Measurements from ENCODE around the gene CRYBA4.

The CRYBA4 gene

GRCh38 chr22:26621663-26622062 is at the start of gene CRYBA4:
TSS of gene CRYBA4 (plus strand) at chr22:26621963. CDS start at chr22:26622597, 634 bp downstream.
- no peak for DNase-seq (ENCODE audit: low spot score)

GRCh38 chr22:26573026-26573662 is 48.6 kb upstream of the CRYBA4 start:
- DNase-seq (ENCODE audit: low spot score): no peak

GRCh38 chr22:26574001-26574723 is 47.6 kb upstream of the CRYBA4 start:
- no peak for DNase-seq (ENCODE audit: low spot score)

- no peak for DNase-seq (ENCODE audit: low spot score)
Measured at GRCh38 chr22:26576026-26576680, 45.6 kb upstream of the CRYBA4 start.

DNA sequence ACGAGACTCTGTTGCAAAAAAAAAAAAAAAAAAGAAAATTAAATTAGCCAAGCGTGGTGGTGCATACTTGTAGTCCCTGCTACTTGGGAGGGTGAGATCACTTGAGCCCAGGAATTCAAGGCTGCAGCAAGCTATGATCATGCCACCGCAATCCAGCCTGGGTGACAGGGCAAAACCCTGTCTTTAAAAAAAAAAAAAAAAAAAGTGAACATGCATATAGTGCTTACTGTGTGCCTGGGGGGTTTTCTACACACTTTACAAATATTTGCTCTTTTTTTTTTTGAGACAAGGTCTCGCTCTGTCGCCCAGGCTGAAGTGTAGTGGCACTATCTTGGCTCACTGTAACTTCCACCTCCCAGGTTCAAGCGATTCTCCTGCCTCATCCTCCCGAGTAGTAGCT is 44.7 kb upstream of the CRYBA4 start:
- DNase-seq (ENCODE audit: low spot score): no peak

DNA sequence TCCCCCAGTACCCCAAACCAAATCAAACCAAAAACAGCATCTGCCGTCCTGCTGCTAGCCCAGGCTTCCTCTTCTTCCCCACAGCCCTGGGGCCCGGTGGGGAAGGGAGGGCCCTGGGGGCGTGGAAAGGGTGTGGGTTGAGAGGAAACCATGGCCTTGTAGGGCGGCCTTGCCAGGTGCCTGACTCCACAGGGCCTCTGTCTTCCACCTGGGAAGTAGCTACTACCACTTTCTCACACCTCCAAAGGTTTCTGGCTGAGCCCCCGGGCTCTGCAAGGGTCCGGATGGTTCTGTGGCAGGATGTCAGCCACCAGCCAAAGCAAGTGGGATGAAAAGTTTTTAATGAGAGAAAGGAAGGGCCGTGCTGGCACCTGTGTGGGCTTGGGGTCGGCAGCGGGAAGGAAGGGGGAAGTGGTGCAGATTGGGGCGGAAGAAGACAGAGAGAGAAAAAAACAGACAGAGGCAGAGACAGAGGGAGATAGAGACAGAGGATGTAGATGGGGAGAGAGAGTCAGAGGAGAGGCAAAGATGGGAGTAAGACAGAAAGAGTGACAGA is 42.4 kb upstream of the CRYBA4 start:
- DNase-seq (ENCODE audit: low spot score): no peak

GRCh38 chr22:26580240-26580962 is 41.4 kb upstream of the CRYBA4 start:
- DNase-seq (ENCODE audit: low spot score): no peak

GRCh38 chr22:26581026-26581425 is 40.7 kb upstream of the CRYBA4 start:
- DNase-seq (ENCODE audit: low spot score): no peak

GRCh38 chr22:26581633-26582168 is 40.1 kb upstream of the CRYBA4 start:
- no peak for DNase-seq (ENCODE audit: low spot score)

DNA sequence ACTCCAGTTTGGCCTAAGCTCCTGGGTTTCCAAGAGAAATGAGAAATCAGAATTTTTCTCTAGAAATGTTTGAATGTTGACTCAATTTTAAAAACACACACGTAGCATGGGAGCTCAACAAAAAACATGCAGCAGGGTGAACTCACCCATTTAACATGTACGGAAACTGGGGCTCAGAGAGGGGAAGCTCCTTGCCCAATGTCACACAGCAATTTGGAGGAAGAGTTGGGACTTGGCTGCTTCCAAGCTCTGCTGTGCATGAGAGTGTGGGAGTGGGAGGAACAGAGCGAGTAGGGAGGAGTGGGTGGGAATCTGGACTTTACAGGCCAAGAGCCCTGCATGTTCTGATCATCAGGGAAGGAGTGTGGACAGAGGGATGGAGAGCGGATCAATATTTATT is 37.8 kb upstream of the CRYBA4 start:
- no peak for DNase-seq (ENCODE audit: low spot score)

DNA sequence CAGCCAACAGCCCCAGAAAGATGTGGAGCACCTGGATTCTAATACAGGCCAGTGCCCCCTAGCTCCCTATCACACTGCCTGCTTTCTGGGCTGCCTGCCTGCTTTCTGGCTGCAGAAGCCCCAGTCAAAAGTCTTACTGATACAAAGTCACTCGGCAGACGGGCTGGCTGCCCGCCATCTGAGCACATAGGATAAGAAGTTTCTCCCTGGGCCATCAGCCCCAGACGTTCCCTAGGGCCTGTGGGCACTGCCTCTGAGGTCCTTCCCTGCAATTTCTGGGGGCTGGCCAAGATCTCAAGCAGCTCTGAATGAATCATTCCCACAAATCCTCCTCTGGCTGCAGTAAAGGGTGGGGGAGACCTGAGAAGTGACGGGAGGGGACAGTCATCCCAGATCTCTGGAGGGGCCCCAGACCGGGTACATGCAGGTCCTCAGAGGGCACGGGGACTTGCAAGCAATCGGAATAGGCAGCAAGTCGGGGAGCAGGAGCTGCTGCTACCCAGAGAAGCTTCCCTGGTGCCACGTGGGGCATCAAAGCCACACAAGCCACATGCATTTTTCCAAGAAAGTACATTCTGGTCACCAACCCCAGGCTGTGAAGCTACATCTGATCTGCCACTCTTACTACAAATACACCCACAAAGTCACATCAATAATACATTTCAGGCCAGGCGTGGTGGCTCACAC is 36.5 kb upstream of the CRYBA4 start:
- no peak for DNase-seq (ENCODE audit: low spot score)

- DNase-seq (ENCODE audit: low spot score): no peak
Measured at GRCh38 chr22:26586556-26587325, 35.0 kb upstream of the CRYBA4 start.

- no peak for DNase-seq (ENCODE audit: low spot score)
Measured at GRCh38 chr22:26587991-26588613, 33.7 kb upstream of the CRYBA4 start.

GRCh38 chr22:26588729-26589366 is 32.9 kb upstream of the CRYBA4 start:
- no peak for DNase-seq (ENCODE audit: low spot score)

DNA sequence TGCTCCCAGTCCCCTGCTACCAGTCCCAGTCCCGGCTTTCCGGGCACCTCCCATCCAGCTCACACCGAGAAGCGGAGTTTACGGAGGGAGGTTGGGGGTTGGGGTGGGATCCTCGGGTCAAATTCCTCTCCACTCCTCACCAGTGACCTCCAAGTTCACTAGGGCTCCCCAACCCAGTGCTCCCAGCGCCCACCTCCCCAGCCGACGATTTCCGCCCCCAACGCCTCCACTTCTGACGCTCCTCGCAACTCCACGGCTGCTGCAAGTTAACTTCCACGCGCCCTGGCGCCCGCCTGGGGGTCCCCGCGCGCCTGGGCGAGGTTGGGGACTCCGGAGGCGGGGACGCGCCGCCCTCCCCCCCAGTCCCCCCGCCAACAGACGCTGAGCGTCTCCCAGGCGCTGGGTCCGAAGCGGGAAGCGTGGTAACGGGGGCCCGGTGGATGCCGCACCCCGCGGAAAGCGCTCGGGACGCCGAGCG is 32.4 kb upstream of the CRYBA4 start:
- DNase-seq (ENCODE audit: low spot score): no peak

GRCh38 chr22:26589845-26590736 is 31.7 kb upstream of the CRYBA4 start, which contains the start of gene TPST2:
TSS of gene TPST2 (minus strand) at chr22:26590132. CDS start at chr22:26541630, 48,502 bp downstream.
- peak; percentile 94 for DNase-seq (ENCODE audit: low spot score)

DNA sequence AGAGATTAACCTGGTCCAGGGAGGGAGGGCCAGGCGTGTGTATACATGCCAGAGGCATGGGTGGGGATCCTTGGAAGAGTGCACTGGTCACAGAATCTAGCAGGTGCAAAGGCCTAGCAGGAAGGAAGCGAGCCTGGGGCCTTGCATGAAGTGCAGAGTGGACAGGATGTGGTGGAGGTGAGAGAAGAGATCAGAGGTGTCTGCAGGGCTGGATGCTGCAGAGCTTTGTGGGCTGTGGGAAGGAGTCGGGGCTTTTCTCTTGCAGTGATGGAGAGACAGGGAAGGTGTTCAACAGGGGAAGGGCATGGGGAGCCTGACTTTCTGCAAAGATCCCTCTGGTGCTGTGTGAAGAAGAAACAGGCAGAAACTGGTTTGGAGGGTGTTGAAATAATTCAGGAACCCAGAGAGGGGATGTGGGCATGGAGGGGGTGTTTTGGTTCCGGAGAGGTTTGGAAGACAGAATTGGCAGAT is 29.3 kb upstream of the CRYBA4 start:
- no peak for DNase-seq (ENCODE audit: low spot score)

GRCh38 chr22:26593763-26594162 is 28.0 kb upstream of the CRYBA4 start:
- DNase-seq (ENCODE audit: low spot score): no peak
